Lower leg skin (tissue), 3 donors: ENCODE measurements around the gene GATA6.

ENCODE experiments used
- CTCF ChIP-seq, 3 donors: fragments of 450-650 bp; IDR thresholded peaks; one replicate each; pipeline ENCODE4 v1.5.1; 2016; ENCODE audit warnings: antibody characterized with exemption in 3 of 3, mild to moderate bottlenecking in 3 of 3, moderate library complexity in 2 of 3
- POLR2A ChIP-seq, 2 donors: fragments of 450-650 bp; IDR thresholded peaks; one replicate each; pipeline ENCODE4 v1.6.1; 2016 to 2017; ENCODE audit warnings: antibody characterized with exemption in 2 of 2, mild to moderate bottlenecking in 1 of 2, moderate library complexity in 1 of 2

GRCh38 chr18:22129778-22130177, 39.6 kb upstream of the GATA6 start:
- TF ChIP-seq CTCF (IDR thresholded peaks at IDR 0.05) (no peak), POLR2A (IDR thresholded peaks at IDR 0.05) (no peak)
